Astrocyte of the spinal cord (primary cell): ENCODE measurements around the gene EPB41L4A.

Source experiments
- DNase-seq: peaks from one replicate; pipeline ENCODE4 v3.0.0; 2011; ENCODE audit warnings: low read depth, low spot score
- H3K4me3 ChIP-seq: 2 replicates; pipeline ENCODE4 v1.5.1; 2011; ENCODE audit warnings: low read depth, mild to moderate bottlenecking, low read length, moderate library complexity
- in situ Hi-C: cut with HindIII; loops from 2 replicates; pipeline ENCODE4 v1.10.0; 2017; ENCODE audit warnings: low sequenced_read_pairs
- TF ChIP-seq, protein P1 (sequence below): IDR thresholded peaks from 2 replicates; pipeline ENCODE4 v1.5.1; 2012; ENCODE audit warnings: low read depth, mild to moderate bottlenecking, low read length, inconsistent platforms

EPB41L4A gene

DNA sequence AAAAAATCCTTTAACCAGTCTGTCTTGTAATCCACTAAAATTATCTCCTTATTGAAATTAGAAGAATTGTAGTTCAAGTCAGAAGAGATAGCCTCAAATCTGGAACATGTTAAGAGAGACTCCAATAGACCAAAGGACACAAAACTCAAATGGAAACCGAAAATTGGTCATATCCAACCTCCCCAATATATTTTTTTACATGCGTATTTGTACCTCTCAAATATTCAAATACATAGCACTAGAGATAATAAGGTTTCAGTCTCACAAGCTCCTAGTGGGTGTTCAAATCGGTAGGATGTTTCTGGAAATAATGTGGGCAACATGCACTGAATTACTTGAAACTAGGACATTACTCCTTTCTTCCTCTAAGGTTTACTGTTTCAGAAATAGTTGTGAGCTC lies 33.5 kb downstream of the EPB41L4A start:
- no peak for DNase-seq
- no peak overlapping the region for H3K4me3 ChIP-seq
- in situ Hi-C loops = no loop called here
- TF ChIP-seq, protein P1, sequence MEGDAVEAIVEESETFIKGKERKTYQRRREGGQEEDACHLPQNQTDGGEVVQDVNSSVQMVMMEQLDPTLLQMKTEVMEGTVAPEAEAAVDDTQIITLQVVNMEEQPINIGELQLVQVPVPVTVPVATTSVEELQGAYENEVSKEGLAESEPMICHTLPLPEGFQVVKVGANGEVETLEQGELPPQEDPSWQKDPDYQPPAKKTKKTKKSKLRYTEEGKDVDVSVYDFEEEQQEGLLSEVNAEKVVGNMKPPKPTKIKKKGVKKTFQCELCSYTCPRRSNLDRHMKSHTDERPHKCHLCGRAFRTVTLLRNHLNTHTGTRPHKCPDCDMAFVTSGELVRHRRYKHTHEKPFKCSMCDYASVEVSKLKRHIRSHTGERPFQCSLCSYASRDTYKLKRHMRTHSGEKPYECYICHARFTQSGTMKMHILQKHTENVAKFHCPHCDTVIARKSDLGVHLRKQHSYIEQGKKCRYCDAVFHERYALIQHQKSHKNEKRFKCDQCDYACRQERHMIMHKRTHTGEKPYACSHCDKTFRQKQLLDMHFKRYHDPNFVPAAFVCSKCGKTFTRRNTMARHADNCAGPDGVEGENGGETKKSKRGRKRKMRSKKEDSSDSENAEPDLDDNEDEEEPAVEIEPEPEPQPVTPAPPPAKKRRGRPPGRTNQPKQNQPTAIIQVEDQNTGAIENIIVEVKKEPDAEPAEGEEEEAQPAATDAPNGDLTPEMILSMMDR = no peak

- no peak overlapping the region for H3K4me3 ChIP-seq
- in situ Hi-C loops = no loop called here
- DNase-seq = no peak
- TF ChIP-seq, protein P1 = no peak
These were observed 34.6 kb downstream of the EPB41L4A start for GRCh38 chr5:112384523-112384922.

- TF ChIP-seq, protein P1 = no peak
- no peak for DNase-seq
- no peak overlapping the region for H3K4me3 ChIP-seq
- in situ Hi-C loops = no loop called here
These were observed 36.2 kb downstream of the EPB41L4A start for GRCh38 chr5:112382886-112383285.

DNA sequence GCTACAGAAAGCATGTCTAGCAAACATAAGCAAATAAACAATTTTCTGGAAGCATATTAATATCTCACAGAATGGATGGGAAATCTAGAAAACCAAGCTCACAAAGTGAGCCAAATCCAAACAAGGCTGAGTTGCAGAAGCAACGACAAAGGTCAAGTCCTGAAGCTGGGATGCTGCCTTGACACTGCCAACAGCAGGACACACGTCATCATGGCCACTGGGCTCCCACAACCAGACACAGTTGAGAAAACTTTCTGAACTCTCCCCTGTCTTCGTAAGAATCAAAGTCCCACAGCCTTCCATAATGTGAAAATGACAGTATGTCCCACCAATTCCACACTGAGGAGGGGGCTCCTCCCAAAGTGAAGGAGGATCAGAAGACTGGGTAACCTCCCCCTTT lies 37.6 kb downstream of the EPB41L4A start:
- H3K4me3 ChIP-seq = no peak overlapping the region
- DNase-seq = no peak
- TF ChIP-seq, protein P1 = no peak
- in situ Hi-C loops = no loop called here

GRCh38 chr5:112379542-112380325 lies 39.3 kb downstream of the EPB41L4A start:
- in situ Hi-C loops = no loop called here
- no peak for DNase-seq
- H3K4me3 ChIP-seq = no peak overlapping the region
- TF ChIP-seq, protein P1 = no peak

DNA sequence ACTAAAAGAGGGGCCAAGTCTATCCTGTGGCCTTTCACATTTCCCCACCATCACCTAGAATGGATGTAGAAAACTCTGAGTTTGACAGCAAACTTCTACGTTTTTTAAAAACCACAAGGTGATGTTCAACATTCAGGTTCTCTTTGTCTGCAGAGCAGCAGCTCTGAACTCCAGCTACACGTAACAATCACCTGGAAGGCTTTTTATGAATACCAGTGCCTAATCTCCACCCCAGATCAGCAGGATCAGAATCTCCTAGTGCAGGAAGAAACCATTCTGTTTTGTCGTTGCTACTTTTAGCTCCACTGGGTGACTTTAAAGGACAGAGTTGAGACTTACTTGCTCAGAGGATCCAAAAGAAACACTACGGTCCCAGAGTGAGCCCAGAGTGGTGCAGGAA lies 44.3 kb downstream of the EPB41L4A start:
- TF ChIP-seq, protein P1 = no peak
- in situ Hi-C loops = no loop called here
- no peak overlapping the region for H3K4me3 ChIP-seq
- DNase-seq = no peak
